GM13976 (cell line): ENCODE measurements around the gene BCAT1.
"Not testable (repeated sequence)": the region's sequence is repeated elsewhere in the genome, so short reads cannot be mapped to it uniquely, and the experiment has no call there.

Experiments
- DNase-seq: peaks from one replicate; pipeline ENCODE4 v3.0.0; 2012; ENCODE audit warnings: low spot score
- in situ Hi-C: fragments of 300-500 bp; cut with MboI; formaldehyde crosslinking; loops from one replicate; pipeline ENCODE4 v1.12.0; 2022; ENCODE audit warnings: low sequenced_read_pairs, mixed read lengths, inconsistent platforms; ENCODE audit not compliant: unreplicated experiment
- TF ChIP-seq, protein P1 (sequence below): IDR thresholded peaks from 2 replicates; pipeline ENCODE4 v1.5.1; 2012; ENCODE audit warnings: borderline replicate concordance, mild to moderate bottlenecking; ENCODE audit not compliant: insufficient read depth; ENCODE audit errors: extremely low read depth, missing control alignments, control extremely low read depth

The BCAT1 gene

DNA sequence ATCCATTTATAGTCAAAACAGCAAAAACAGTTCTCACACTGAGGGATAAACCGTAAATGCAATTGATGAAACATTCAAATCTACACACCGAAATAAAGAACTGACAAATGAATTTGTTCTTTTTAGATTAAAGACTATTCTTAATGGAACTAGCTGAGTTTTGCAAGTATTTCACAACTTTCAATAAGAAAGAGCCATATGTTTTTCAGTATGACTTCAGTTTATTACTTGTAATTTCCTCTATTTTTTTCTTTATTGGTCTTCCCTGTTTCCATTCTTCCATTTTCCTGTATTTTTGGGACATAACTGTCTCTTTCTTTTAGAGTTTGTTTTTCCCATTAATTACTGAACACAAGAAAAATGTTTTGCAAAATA lies 4.3 kb downstream of the BCAT1 start:
- in situ Hi-C loops = no loop called here
- no peak for DNase-seq
- TF ChIP-seq, protein P1, sequence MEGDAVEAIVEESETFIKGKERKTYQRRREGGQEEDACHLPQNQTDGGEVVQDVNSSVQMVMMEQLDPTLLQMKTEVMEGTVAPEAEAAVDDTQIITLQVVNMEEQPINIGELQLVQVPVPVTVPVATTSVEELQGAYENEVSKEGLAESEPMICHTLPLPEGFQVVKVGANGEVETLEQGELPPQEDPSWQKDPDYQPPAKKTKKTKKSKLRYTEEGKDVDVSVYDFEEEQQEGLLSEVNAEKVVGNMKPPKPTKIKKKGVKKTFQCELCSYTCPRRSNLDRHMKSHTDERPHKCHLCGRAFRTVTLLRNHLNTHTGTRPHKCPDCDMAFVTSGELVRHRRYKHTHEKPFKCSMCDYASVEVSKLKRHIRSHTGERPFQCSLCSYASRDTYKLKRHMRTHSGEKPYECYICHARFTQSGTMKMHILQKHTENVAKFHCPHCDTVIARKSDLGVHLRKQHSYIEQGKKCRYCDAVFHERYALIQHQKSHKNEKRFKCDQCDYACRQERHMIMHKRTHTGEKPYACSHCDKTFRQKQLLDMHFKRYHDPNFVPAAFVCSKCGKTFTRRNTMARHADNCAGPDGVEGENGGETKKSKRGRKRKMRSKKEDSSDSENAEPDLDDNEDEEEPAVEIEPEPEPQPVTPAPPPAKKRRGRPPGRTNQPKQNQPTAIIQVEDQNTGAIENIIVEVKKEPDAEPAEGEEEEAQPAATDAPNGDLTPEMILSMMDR = no peak

DNA sequence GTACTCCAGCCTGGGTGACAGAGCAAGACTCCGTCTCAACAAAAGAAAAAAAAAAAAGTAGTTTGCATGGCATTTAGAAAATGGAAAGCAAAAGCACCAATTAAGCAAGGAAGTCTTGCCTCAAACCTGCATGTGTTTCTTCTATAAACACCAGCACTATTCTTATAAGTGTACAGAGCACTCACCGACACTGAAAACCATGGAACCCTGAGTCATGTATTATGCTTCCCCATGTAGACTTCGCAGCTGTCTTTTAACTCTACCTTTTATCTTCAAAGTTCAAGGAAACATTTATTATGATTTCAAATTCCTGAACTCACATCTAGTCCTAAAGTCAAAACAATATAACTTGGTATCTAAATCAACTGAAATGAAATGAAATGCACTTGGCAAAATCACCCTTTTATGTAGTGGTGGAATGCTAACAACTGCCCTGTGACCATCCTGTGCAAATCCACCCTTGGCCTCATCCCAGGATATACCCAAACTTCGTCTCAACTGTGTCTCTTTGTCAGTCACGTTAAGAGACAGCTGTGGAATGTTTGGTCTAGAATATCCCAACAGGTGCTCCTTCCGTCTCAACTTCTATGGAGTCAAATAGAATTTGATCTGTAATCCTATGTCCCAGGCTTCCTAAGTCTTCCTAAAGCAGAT lies 4.8 kb downstream of the BCAT1 start:
- in situ Hi-C loops = no loop called here
- no peak for DNase-seq
- TF ChIP-seq, protein P1 = no peak

DNA sequence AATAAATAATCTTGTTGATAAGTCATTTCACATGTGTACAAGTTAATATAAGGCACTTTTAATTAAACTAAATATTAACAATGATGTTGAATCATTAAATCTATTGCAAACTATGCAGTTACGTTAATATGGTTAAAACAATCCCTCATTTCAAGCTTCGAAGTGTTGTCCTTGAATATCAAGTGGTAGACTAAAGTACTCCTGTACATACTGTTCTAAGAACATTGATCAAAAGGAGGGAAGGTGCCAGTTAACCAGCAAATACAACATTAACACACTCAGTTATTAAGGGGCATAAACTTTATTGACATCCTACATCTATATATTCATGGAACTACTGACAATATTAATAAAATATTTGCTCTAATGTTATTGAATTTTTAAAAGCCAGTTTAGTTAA lies 8.7 kb downstream of the BCAT1 start:
- TF ChIP-seq, protein P1 = no peak
- DNase-seq = no peak
- in situ Hi-C loops = no loop called here

DNA sequence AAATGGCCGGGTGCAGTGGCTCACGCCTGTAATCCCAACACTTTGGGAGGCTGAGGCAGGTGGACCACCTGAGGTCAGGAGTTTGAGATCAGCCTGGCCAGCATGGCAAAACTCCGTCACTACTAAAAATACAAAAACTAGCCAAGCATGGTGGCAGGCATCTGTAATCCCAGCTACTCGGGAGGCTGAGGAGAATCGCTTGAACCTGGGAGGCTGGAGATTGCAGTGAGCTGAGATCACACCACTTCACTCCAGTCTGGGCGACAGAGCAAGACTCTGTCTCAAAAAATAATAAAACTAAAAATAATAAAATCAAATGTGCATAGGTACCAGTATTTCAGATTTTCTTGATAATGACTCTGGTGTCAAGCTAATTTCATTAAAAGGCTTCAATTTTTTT lies 9.3 kb downstream of the BCAT1 start:
- DNase-seq, in situ Hi-C loops: not testable (repeated sequence)

DNA sequence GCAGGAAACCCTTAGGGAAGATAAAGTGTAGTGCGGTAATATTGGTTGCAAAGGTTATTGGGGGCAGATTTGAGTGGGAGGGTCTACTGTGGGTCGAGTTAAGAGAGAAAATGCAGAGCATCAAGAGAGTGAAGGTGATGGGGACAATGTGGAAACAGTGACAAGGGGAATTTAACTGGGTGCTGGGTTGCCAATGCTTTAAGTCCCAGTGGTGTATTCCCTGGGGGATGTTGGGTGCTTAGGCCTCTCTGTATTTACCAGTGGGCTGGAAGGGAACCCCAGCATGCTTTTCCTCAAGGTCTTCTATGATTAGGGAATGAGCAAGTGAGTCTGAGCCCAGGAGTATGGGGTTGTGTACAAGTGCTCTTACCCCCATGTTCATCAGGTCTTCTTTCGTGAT lies 10.6 kb downstream of the BCAT1 start:
- no peak for DNase-seq
- in situ Hi-C loops = no loop called here
- TF ChIP-seq, protein P1 = no peak

DNA sequence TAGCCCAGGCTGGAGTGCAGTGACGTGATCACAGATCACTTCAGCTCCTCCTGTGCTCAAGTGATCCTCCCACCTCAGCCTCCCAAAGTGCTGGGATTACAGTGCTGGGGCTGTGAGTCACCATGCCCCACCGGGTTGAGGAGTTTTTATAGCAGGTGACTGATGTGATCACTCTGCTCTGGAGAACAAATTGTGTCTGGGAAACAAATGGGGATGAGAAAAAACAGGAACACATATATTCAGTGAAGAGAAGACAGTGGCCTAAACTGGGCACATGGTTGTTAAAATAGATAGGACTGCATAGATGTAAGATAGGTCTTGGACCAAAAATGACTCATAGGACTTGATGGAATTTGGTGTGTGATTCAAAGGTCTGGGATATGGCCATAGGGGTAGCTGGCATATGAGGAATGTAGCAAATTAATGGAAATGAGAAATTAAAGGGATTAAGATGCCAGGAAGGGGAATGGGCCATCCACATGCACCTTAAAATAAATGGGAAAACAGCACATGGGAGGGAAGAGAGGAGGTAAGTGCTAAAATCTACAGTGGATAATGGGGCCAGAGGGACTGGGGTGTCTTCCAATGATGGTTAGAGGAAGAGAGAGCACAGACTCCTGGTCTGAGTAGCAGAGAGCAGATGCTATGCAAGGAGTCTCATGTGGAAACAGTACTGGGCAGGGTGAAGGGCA lies 11.2 kb downstream of the BCAT1 start:
- in situ Hi-C loops = no loop called here
- no peak for DNase-seq
- TF ChIP-seq, protein P1 = no peak

DNA sequence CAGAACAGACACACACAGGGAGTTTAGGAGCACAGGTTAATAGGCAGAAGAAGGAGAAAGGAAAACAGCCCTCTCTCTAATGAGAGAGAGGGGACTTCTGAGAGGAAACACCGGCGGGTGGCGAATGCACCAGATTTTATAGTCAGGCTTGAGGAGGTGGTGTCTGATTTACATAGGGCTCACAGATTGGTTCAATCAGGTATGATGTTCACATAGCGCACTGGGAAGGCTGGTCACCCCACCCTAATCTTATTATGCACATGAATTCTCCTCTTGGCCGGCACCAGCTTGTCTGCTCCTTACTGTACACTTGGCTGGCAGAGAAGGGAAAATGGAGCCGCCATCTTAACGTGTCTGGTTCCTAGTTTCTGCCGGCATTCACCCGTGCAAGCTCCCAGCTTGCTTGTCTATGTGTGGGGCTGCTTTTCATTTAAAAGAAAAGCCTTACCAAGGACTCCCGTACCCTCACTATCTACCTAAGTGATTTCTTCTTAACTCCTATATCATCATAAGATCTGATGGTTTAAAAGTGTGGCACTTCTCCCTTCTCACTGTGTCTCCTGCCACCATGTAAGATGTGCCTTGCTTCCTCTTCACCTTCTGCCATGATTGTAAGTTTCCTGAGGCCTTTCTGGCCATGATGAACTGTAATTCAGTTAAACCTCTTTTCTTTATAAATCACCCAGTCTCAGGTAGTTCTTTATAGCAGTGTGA lies 15.1 kb downstream of the BCAT1 start:
- in situ Hi-C loops = no loop called here
- no peak for DNase-seq
- TF ChIP-seq, protein P1 = no peak
